Upper lobe of right lung (tissue), 1 donor: Measurements from ENCODE around the gene ABR. TPM values are rescaled to one million over a fixed set of nuclear protein-coding genes. Genes with fewer than 3 reads are reported as not detected.

Experiments
- ATAC-seq: fragments of 200-7000 bp; cut with Tn5 transposase; one replicate; pipeline ENCODE4 v1.9.1; 2020; ENCODE audit warnings: mild to moderate bottlenecking, moderate library complexity
- DNase-seq: peaks from one replicate; pipeline ENCODE4 v3.0.0-alpha.2; 2020
- H3K27ac ChIP-seq: fragments of 200-600 bp; one replicate; pipeline ENCODE4 v1.8.0; 2022
- H3K27me3 ChIP-seq: fragments of 200-600 bp; one replicate; pipeline ENCODE4 v1.8.0; 2022; ENCODE audit warnings: mild to moderate bottlenecking
- H3K36me3 ChIP-seq: fragments of 200-600 bp; one replicate; pipeline ENCODE4 v1.8.0; 2022
- H3K4me1 ChIP-seq: fragments of 200-600 bp; one replicate; pipeline ENCODE4 v1.8.0; 2022
- H3K4me3 ChIP-seq: fragments of 200-600 bp; one replicate; pipeline ENCODE4 v1.8.0; 2022; ENCODE audit warnings: mild to moderate bottlenecking
- H3K9me3 ChIP-seq: fragments of 200-600 bp; one replicate; pipeline ENCODE4 v1.8.0; 2022
- CTCF ChIP-seq: fragments of 200-600 bp; IDR thresholded peaks from one replicate; pipeline ENCODE4 v1.8.0; 2022; ENCODE audit warnings: antibody characterized with exemption
- intact Hi-C: fragments of 100-400 bp; cut with DNase I; formaldehyde crosslinking; loops from one replicate; pipeline ENCODE4 v1.11.0; 2022
- microRNA-seq: library from miRNA; unstranded; fragments of <30 nt; microRNA quantifications from one replicate; pipeline ENCODE4 v1.2.0, GENCODE V29; 2020; ENCODE audit warnings: borderline microRNAs expressed
- total RNA-seq: library from RNA; stranded (reverse); fragmentation: NEBNext Ultra II Directional; extraction: Animal tissue kit (Norgen Biotek cat#: 25700); gene quantifications from one replicate; pipeline ENCODE4 v1.2.1, GENCODE V29; 2021
- donor health status: DM: no; HTN: yes; CAD: no; lungs with severe emphysema.

The ABR gene
- total RNA-seq, 1 donor from 2014 or later, result 185 TPM

- DNase-seq (no peak), ATAC-seq (peak; percentile 80)
- intact Hi-C loops, result no loop called here
- H3K4me1 ChIP-seq, result peaks cover 4% of the 10 kb centered on the region
- no peaks in the 10 kb centered on the region for H3K27me3 ChIP-seq
- no peaks in the 10 kb centered on the region for H3K9me3 ChIP-seq
- no peaks in the 10 kb centered on the region for H3K36me3 ChIP-seq
- TF ChIP-seq CTCF, result no peak
- H3K4me3 ChIP-seq, result no peak overlapping the region
- peak overlapping the region; percentile 63 for H3K27ac ChIP-seq
These were observed 225.2 kb downstream of the ABR start for GRCh38 chr17:954431-955164.

GRCh38 chr17:953767-954166 lies 226.0 kb downstream of the ABR start:
- Histone ChIP-seq H3K27ac (no peak overlapping the region), H3K9me3 (no peaks in the 10 kb centered on the region), H3K4me3 (no peak overlapping the region), H3K27me3 (no peaks in the 10 kb centered on the region), H3K4me1 (peaks cover 4% of the 10 kb centered on the region), H3K36me3 (no peaks in the 10 kb centered on the region)
- no peak for TF ChIP-seq CTCF
- no peak for DNase-seq
- intact Hi-C loops, result no loop called here
- ATAC-seq, result no peak

Small RNA genes within 50 kb of the gene (microRNA-seq; reads per million reads assigned to microRNA genes)
- not detected for gene MIR3183

Other genes with a start within 250 kb of the ABR start
- gene NXN, start 200.2 kb downstream of the ABR start, total RNA-seq, result 57.3 TPM
- gene TIMM22, start 182.9 kb downstream of the ABR start, total RNA-seq, result 10.7 TPM
- not detected for gene BHLHA9, start 90.5 kb upstream of the ABR start, total RNA-seq
- not detected for gene TRARG1, start 99.7 kb upstream of the ABR start, total RNA-seq
- 393 TPM for gene YWHAE, start 220.2 kb upstream of the ABR start, total RNA-seq